Vagina (tissue), 2 donors: Measurements from ENCODE around the gene RPP40.

Experiments used
- CTCF ChIP-seq, 3 experiments: fragments of 450-650 bp in 2 of 3; fragments of 200-600 bp in 1 of 3; sonication (generic) in 1 of 3; IDR thresholded peaks; one replicate each; pipeline ENCODE4 v1.5.1; 2017 to 2019; ENCODE audit warnings: antibody characterized with exemption in 3 of 3, mild to moderate bottlenecking in 2 of 3, moderate library complexity in 2 of 3
- POLR2A ChIP-seq, 2 donors: fragments of 450-650 bp; IDR thresholded peaks; one replicate each; pipeline ENCODE4 v1.6.1; 2017; ENCODE audit warnings: antibody characterized with exemption in 2 of 2, mild to moderate bottlenecking in 2 of 2, moderate library complexity in 2 of 2

DNA sequence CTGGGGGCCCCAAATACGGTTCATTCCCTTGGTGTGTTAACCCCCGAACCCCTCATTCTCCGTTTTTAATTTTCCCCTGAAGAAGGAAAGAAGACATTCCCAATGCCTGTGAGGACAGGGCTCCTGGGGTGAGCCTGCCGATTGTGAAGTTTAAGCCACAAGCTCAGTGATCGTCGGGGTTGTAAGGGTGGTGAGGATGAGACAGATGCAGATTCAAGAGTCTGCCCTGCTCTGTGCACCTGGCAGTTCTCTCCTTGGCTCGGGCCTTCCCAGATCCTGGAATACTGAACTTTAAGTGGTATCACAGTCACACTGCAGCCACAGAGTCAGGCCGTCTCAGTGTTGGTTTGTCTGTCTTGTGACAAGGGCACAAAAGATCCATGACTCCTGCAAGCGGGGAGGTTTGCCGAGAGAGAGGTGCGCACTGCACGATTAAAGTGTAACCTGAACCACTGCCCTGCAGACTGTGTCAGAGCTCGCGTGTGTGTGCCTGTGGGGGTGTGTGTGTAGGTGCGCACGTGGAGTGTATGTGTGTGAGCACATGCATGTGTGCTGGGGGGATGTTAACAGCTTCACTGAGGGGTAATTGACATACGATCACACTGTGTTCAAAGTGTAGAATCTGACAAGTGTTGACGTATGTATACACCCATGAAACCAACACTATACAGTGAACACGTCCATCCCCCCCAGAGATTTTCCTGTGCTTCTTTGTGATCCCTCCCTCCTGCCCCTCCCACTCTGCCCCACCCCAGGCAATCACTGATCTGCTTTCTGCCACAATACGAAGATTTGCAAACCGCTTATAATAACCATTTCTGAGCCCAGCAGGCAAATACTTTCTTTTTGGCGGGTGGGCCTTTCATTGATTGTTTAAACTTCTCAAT is 38.9 kb downstream of the RPP40 start:
- TF ChIP-seq CTCF (IDR thresholded peaks at IDR 0.05) (no peak), POLR2A (IDR thresholded peaks at IDR 0.05) (no peak)
